Glutamatergic neuron (in vitro differentiated cells): Measurements from ENCODE around the gene SIGLEC7. TPM values are rescaled to one million over a fixed set of nuclear protein-coding genes. Genes with fewer than 3 reads are reported as not detected.

Experiments used
- DNase-seq: peaks from one replicate; pipeline ENCODE4 v3.0.0; 2022
- H3K27ac Mint-ChIP-seq: one replicate; pipeline ENCODE4 v1.8.0; 2020; ENCODE audit warnings: mild to moderate bottlenecking, mixed read lengths, inconsistent platforms; ENCODE audit not compliant: unreplicated experiment
- H3K27me3 Mint-ChIP-seq: one replicate; pipeline ENCODE4 v1.8.0; 2020; ENCODE audit warnings: mild to moderate bottlenecking, moderate library complexity, mixed read lengths, inconsistent platforms; ENCODE audit not compliant: unreplicated experiment
- H3K36me3 Mint-ChIP-seq: one replicate; pipeline ENCODE4 v1.8.0; 2020; ENCODE audit warnings: mild to moderate bottlenecking, mixed read lengths, inconsistent platforms; ENCODE audit not compliant: unreplicated experiment
- H3K4me1 Mint-ChIP-seq: one replicate; pipeline ENCODE4 v1.8.0; 2020; ENCODE audit warnings: mild to moderate bottlenecking, low read depth, mixed read lengths, inconsistent platforms; ENCODE audit not compliant: unreplicated experiment
- H3K4me3 Mint-ChIP-seq: one replicate; pipeline ENCODE4 v1.8.0; 2020; ENCODE audit warnings: mild to moderate bottlenecking, mixed read lengths, inconsistent platforms; ENCODE audit not compliant: unreplicated experiment
- H3K9me3 Mint-ChIP-seq: one replicate; pipeline ENCODE4 v1.8.0; 2020; ENCODE audit warnings: mild to moderate bottlenecking, moderate library complexity, mixed read lengths, inconsistent platforms; ENCODE audit not compliant: unreplicated experiment
- CTCF ChIP-seq: fragments of 200-600 bp; sonication (generic); IDR thresholded peaks from one replicate; pipeline ENCODE4 v1.5.0; 2021; ENCODE audit not compliant: partially characterized antibody, unreplicated experiment
- long read RNA-seq: library from polyadenylated mRNA; unstranded; transcript quantifications from one replicate; pipeline ENCODE4 v2.0.0, GENCODE V29; 2020; ENCODE audit not compliant: unreplicated experiment
- total RNA-seq: library from RNA; stranded (reverse); fragmentation: NEBNext Ultra II Directional; extraction: Animal tissue kit (Norgen Biotek cat#: 25700); gene quantifications from one replicate; pipeline ENCODE4 v1.2.1, GENCODE V29; 2021; ENCODE audit not compliant: unreplicated experiment

Gene SIGLEC7
- not detected for total RNA-seq
- long read RNA-seq, result 0 reads

GRCh38 chr19:51142119-51142518, at the start of gene SIGLEC7:
TSS of gene SIGLEC7 (plus strand) at chr19:51142301. CDS start at chr19:51142370, 69 bp downstream.
- no peak for DNase-seq
- Mint-ChIP-seq H3K36me3 (no peaks in the 10 kb centered on the region), H3K27me3 (peaks cover 5% of the 10 kb centered on the region), H3K27ac (no peak within 1 kb of the TSS), H3K4me1 (peaks cover 7% of the 10 kb centered on the region), H3K4me3 (no peak within 1 kb of the TSS), H3K9me3 (peaks cover 4% of the 10 kb centered on the region)
- TF ChIP-seq CTCF, result no peak

GRCh38 chr19:51093101-51093500, 49.0 kb upstream of the SIGLEC7 start:
- Mint-ChIP-seq H3K36me3 (no peaks in the 10 kb centered on the region), H3K27ac (no peak overlapping the region), H3K4me3 (no peak overlapping the region), H3K9me3 (peaks cover 10% of the 10 kb centered on the region), H3K27me3 (peaks cover 8% of the 10 kb centered on the region), H3K4me1 (no peaks in the 10 kb centered on the region)
- DNase-seq, result no peak
- TF ChIP-seq CTCF, result no peak

DNA sequence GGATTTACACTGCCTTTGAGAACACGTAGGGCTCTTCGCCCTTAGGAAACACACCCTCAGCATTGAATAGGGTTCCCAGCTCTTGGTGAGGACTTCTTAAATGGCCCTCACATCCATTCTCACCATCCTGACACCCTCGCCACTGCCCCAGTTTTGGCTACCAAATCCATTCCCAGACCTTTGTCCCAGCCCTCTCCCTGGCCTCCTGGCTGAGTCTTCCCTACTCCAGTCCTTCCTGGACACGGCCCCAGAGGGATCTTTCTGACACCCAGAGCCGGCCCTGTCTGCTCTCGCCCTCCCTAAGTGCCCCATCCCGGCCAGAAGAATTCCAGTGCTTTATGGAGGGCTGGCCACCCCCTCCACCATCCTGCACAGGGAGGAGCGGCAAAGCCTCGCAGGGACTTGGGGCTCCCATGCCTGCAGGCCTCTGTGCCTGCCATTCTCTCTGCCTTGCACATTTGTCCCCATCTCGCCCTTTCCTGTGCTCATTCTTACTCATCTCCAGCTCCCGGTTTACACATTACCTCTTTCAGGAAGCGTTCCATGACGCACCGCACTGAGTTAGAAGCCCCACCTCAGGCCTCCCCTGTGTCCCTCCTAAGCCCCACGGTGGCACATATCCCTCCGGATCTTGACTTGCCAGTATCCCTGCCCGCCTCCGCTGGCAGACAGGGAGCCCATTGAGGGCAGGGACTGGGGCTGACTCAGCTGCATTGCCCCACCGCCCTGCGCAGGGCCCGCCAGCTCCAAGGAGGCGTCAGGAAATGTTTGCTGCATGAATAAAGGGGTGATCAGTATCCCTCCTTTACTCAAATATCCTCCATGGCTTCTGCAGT, 48.4 kb upstream of the SIGLEC7 start:
- H3K27me3 Mint-ChIP-seq, result peaks cover 8% of the 10 kb centered on the region
- no peak overlapping the region for H3K4me3 Mint-ChIP-seq
- no peak overlapping the region for H3K27ac Mint-ChIP-seq
- no peaks in the 10 kb centered on the region for H3K36me3 Mint-ChIP-seq
- DNase-seq, result no peak
- TF ChIP-seq CTCF, result no peak
- H3K9me3 Mint-ChIP-seq, result peaks cover 10% of the 10 kb centered on the region
- H3K4me1 Mint-ChIP-seq, result no peaks in the 10 kb centered on the region

DNA sequence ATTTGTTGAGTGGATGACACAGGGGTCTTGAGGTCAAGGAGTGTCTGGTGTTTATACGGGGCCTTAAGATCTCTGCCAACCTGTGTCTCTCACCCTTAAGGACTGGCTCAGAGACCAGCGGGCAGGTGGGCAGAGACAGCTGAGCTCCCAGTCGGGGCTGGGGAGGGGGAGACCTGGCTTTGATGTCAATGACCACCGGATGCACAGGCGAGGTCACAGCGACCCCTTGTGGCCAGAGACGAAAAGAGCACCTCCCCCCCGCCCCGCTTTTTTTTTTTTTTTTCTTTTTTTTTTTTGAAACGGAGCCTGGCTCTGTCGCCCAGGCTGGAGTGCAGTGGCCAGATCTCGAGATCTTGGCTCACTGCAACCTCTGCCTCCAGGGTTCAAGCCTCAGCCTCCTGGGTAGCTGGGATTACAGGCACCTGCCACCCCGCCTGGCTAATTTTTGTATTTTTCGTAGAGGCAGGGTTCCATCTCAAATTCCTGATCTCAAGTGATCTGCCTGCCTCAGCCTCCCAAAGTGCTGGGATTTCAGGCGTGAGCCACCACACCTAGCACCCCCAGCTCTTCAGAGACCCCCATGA, 47.3 kb upstream of the SIGLEC7 start:
- Mint-ChIP-seq H3K36me3 (no peaks in the 10 kb centered on the region), H3K27ac (no peak overlapping the region), H3K4me1 (peaks cover 2% of the 10 kb centered on the region), H3K9me3 (peaks cover 7% of the 10 kb centered on the region), H3K4me3 (no peak overlapping the region), H3K27me3 (peaks cover 10% of the 10 kb centered on the region)
- TF ChIP-seq CTCF, result peak; percentile 92
- DNase-seq, result peak; percentile 81
